CD4-positive, alpha-beta T cell treated with Interleukin-15 for 4 hours (primary cell): ENCODE data around the gene KMT5C.

ENCODE experiments used
- DNase-seq: peaks from one replicate; pipeline ENCODE4 v3.0.0-alpha.2; 2020; ENCODE audit warnings: low spot score

Gene KMT5C

GRCh38 chr19:55347442-55348009, 7.8 kb downstream of the KMT5C start:
- DNase-seq, result no peak

GRCh38 chr19:55348317-55349034, 8.8 kb downstream of the KMT5C start:
- DNase-seq, result no peak

GRCh38 chr19:55350620-55351315, 11.1 kb downstream of the KMT5C start:
- DNase-seq, result no peak

GRCh38 chr19:55352040-55352439, 12.4 kb downstream of the KMT5C start:
- no peak for DNase-seq

GRCh38 chr19:55352549-55353145, 13.0 kb downstream of the KMT5C start:
- no peak for DNase-seq

- no peak for DNase-seq
Measured at GRCh38 chr19:55353356-55353802, 13.7 kb downstream of the KMT5C start.

GRCh38 chr19:55353803-55354697, 14.4 kb downstream of the KMT5C start:
- DNase-seq, result peak; percentile 55

GRCh38 chr19:55354698-55355212, 15.1 kb downstream of the KMT5C start, which contains the start of gene COX6B2:
Gene COX6B2, minus strand, starts transcription at chr19:55354719. Its CDS starts 198 bp downstream, at chr19:55354521.
- no peak for DNase-seq

- DNase-seq, result no peak
Measured at GRCh38 chr19:55355213-55355821, 15.6 kb downstream of the KMT5C start.

GRCh38 chr19:55358493-55358892, 18.8 kb downstream of the KMT5C start:
- no peak for DNase-seq

GRCh38 chr19:55358943-55359908, 19.6 kb downstream of the KMT5C start:
- DNase-seq, result no peak

- DNase-seq, result no peak
Measured at GRCh38 chr19:55360902-55361301, 21.2 kb downstream of the KMT5C start.

GRCh38 chr19:55362174-55362989, 22.7 kb downstream of the KMT5C start:
- no peak for DNase-seq

GRCh38 chr19:55362990-55363716, 23.5 kb downstream of the KMT5C start, which contains the start of gene GARIN5B:
Gene GARIN5B, minus strand, starts transcription at chr19:55363260. Its CDS starts 194 bp downstream, at chr19:55363066.
- no peak for DNase-seq

- DNase-seq, result no peak
Measured at GRCh38 chr19:55365245-55365644, 25.6 kb downstream of the KMT5C start.

GRCh38 chr19:55365964-55366363, 26.3 kb downstream of the KMT5C start:
- no peak for DNase-seq

- DNase-seq, result no peak
Measured at GRCh38 chr19:55366790-55367189, 27.1 kb downstream of the KMT5C start.

GRCh38 chr19:55368106-55368505, 28.4 kb downstream of the KMT5C start:
- no peak for DNase-seq
